Measurements from ENCODE around the gene PCGF2.
"Not testable (repeated sequence)": the region's sequence is repeated elsewhere in the genome, so short reads cannot be mapped to it uniquely, and the experiment has no call there.

PCGF2 gene

GRCh38 chr17:38735161-38735997 lies 12.8 kb downstream of the PCGF2 start:
- no peak for DNase-seq (ENCODE audit: low read depth)

- no peak for DNase-seq (ENCODE audit: low read depth)
Measured at GRCh38 chr17:38733982-38734973, 13.9 kb downstream of the PCGF2 start.

- DNase-seq (ENCODE audit: low read depth), result no peak
Measured at GRCh38 chr17:38733282-38733981, 14.7 kb downstream of the PCGF2 start.

- DNase-seq (ENCODE audit: low read depth), result no peak
Measured at GRCh38 chr17:38732376-38733281, 15.5 kb downstream of the PCGF2 start.

GRCh38 chr17:38731526-38732294 lies 16.4 kb downstream of the PCGF2 start:
- no peak for DNase-seq (ENCODE audit: low read depth)

- no peak for DNase-seq (ENCODE audit: low read depth)
Measured at GRCh38 chr17:38730526-38731379, 17.4 kb downstream of the PCGF2 start.

- DNase-seq (ENCODE audit: low read depth), result peak; percentile 29
Measured at GRCh38 chr17:38729886-38730525, 18.1 kb downstream of the PCGF2 start, which contains the start of gene CISD3. Gene CISD3 (plus strand): TSS chr17:38730341. CDS start chr17:38730359, 18 bp downstream.

- no peak for DNase-seq (ENCODE audit: low read depth)
Measured at GRCh38 chr17:38729368-38729885, 18.7 kb downstream of the PCGF2 start.

- no peak for DNase-seq (ENCODE audit: low read depth)
Measured at GRCh38 chr17:38728290-38728831, 19.8 kb downstream of the PCGF2 start.

- DNase-seq (ENCODE audit: low read depth), result no peak
Measured at GRCh38 chr17:38727736-38728135, 20.4 kb downstream of the PCGF2 start.

- not testable (repeated sequence) for DNase-seq (ENCODE audit: low read depth)
Measured at GRCh38 chr17:38726145-38726544, 22.0 kb downstream of the PCGF2 start.

- DNase-seq (ENCODE audit: low read depth), result no peak
Measured at GRCh38 chr17:38725066-38725465, 23.1 kb downstream of the PCGF2 start.

GRCh38 chr17:38724337-38724988 lies 23.7 kb downstream of the PCGF2 start:
- DNase-seq (ENCODE audit: low read depth), result no peak

GRCh38 chr17:38721802-38722201 lies 26.3 kb downstream of the PCGF2 start:
- no peak for DNase-seq (ENCODE audit: low read depth)

GRCh38 chr17:38720941-38721340 lies 27.2 kb downstream of the PCGF2 start:
- DNase-seq (ENCODE audit: low read depth), result no peak

- no peak for DNase-seq (ENCODE audit: low read depth)
Measured at GRCh38 chr17:38719943-38720641, 28.0 kb downstream of the PCGF2 start.
